ENCODE results near the gene ADAM10.

ADAM10 gene

DNA sequence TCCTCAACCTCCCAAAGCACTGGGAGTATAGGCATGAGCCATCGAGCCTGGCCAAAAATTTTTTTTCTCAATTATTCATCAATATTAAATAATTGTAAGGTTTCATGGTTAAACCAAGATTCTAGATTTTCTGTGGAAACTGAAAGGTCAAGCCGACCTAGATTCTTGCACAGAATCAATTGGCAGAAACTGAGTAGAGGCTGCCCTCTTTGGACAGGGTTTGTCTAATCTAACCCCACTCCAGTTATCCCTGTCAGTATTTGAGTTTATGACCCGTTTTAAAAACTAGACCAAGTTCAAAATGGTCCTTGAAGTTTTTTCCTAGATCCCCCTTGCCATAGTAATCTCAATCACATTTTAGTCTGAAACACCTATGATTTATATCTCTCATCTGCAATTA is 8.6 kb upstream of the ADAM10 start:
- DNase-seq (ENCODE audit: low read depth in 2 of 2): no peak

DNA sequence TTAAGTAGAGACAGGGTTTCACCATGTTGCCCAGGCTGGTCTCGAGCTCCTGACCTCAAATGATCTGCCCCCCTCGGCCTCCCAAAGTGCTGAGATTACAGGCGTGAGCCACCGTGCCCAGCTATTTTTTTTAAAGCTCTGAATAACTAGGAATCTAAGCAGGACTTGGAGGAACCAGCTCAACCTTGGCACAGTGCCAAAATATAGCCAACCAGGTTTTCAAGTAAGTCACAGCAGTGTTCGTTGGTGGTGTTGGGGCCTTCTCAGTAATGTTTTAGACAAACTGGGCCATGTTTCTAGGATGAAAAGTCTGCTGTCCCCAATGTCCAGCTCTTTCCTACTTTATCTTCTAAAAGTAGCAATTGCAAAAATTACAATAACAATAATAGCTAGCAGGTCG is 6.4 kb upstream of the ADAM10 start:
- no peak for DNase-seq (ENCODE audit: low read depth in 2 of 2)

GRCh38 chr15:58755350-58755749 is 5.8 kb upstream of the ADAM10 start:
- no peak for DNase-seq (ENCODE audit: low read depth in 2 of 2)

GRCh38 chr15:58752716-58753115 is 3.2 kb upstream of the ADAM10 start:
- no peak for DNase-seq (ENCODE audit: low read depth in 2 of 2)

DNA sequence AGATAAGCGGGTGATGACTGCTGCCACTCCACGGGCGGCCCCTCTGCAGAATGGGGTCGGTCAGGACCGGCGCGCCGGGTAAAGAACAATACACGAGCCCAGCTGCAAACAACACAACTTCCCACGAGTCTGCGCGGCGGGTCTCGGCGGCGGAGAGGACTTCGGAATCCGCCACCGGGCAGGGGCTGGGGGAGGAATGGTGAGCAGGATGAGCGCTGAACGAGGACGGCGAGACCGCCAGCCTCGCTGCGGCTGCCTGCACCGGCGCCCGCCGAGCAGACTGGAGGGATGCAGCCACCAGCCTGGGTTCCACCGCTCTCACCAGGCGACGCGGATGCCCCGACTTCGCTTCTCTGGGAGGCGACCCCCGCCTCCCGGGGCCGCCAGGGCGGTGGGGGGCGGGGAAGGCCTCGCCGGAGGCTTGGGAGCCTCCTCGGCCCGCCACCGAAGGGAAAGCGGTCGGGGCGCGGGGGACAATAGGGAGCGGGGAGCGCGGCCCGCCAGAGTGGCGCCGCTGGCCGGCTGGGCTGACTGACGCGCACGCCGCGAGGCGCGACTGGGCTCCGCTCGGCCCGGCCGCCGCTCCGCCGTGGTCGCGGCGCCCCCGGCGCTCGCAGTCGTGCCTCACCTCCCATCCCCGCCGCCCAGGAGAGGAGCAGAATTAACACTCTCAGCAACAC is 515 bp downstream of the ADAM10 start:
- peak in 1 of 2 donors; percentile 23 for DNase-seq (ENCODE audit: low read depth in 2 of 2)

DNA sequence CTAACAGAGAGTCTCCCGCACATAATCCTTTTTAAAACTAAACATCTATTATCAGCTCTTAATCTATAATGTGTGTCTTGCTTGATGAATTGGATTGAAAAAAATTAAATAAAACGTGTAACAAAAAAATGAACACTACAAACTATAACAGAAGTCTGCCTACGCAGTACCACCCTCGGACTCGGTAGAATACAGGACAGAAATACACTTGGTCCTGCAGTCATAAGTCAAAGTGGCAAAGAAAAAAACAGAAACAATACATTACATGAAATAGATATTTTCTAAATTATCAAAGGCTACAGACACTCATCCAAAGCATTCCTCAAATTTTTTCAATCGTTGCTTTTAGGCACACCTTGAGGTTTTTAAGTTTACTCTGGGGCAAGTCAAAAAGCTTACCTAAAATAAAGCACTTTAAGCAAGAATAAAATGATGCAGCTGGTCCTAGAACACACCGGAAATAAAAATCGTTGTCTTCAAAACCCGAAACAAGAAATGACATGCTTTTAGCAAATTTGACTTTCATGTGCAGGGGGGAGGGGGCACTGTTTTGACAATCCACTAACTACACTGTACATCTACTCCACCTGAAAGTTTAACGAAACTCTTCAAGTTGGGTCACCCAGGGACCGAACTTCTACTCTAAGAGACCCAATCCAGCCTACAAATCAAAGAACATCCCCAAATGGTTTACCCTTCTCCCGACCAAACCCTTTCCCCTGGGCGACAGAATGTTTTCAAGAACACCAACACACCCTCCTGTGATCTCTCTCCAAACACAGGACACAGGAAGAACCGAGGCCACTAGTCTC is 1.3 kb downstream of the ADAM10 start:
- no peak for DNase-seq (ENCODE audit: low read depth in 2 of 2)

GRCh38 chr15:58746174-58746573 is 3.3 kb downstream of the ADAM10 start:
- DNase-seq (ENCODE audit: low read depth in 2 of 2): no peak

DNA sequence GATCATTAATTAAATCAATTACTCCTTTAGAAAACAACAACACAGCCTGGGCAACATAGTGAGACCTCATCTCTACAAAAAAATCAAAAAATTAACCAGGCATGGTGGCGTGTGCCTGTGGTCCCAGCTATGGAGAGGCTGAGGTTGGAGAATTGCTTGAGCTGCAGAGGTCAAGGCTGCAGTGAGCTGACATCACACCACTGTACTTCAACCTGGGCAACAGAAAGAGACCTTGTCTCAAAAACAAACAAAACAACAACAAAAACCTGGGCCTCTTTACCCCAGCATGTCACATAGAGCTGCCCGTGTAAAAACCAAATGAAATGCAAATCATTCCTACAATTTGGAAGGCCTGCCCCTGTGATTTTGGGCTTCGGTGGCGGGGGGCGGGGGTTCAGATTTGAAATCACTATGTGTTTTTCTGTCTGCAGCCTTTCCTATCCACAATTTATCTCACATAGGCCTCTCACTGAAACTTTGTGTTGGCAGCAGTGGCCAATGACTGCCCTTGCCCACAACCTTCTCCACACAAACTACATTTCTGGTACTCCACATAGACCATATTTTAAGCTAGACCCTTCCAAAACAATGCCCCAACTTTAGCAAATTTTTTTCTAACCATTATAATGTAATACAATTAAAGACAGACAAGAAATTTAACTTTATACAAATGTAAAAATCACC is 6.5 kb downstream of the ADAM10 start:
- DNase-seq (ENCODE audit: low read depth in 2 of 2): no peak

GRCh38 chr15:58742022-58742813 is 7.3 kb downstream of the ADAM10 start:
- no peak for DNase-seq (ENCODE audit: low read depth in 2 of 2)

- no peak for DNase-seq (ENCODE audit: low read depth in 2 of 2)
Observed at GRCh38 chr15:58741032-58741431, 8.5 kb downstream of the ADAM10 start.

GRCh38 chr15:58740436-58740835 is 9.1 kb downstream of the ADAM10 start:
- no peak for DNase-seq (ENCODE audit: low read depth in 2 of 2)

DNA sequence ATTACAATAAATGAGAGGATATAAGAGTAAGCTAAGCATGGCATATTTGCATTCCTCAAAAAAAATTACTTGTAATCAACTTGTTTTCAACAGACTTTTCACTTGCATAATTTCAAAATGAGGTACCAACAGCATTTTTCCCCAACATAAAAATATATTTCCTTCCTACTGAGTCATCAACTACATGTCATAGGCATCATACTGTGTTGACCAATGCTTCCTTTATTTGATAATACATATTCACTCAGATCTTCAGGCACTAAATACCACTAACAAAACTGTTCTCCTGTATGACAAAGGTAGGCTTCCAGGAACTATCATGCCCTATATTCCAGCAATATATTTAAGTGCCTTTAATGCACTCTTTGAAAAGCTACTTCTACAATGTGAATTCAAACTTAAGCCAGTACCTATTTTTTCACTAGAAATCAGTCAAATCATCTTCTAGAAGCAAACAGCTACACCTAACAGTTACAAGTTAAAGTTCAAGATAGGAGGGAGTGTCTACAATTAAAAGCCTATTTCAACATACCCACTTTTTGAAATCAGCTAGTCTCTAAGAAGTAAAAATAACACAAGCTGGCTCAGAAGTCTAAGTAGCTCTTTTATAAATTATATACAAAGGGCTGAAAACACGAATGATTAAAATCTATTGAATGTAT is 11.3 kb downstream of the ADAM10 start:
- no peak for DNase-seq (ENCODE audit: low read depth in 2 of 2)

- DNase-seq (ENCODE audit: low read depth in 2 of 2): no peak
Observed at GRCh38 chr15:58737298-58737697, 12.2 kb downstream of the ADAM10 start.

GRCh38 chr15:58736018-58736643 is 13.4 kb downstream of the ADAM10 start:
- no peak for DNase-seq (ENCODE audit: low read depth in 2 of 2)

DNA sequence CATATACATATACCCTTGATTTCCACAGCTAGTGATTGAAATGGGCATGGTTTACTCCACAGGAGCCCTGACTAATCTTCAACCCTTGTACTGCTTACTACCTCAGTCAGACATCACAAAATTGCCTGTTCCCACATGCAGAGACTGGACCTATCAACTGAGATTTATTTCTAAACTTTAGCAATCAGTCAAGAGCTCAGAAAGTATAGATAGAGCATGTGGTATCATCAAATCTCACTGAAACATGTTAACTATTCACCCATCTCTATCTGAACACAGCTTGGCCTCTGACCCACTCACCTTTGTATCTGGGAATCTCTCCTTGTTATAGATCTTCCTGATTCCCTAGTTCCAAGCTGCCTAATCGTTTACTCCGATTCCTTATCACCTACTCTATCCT is 14.6 kb downstream of the ADAM10 start:
- no peak for DNase-seq (ENCODE audit: low read depth in 2 of 2)

GRCh38 chr15:58732625-58733363 is 16.7 kb downstream of the ADAM10 start:
- DNase-seq (ENCODE audit: low read depth in 2 of 2): no peak

DNA sequence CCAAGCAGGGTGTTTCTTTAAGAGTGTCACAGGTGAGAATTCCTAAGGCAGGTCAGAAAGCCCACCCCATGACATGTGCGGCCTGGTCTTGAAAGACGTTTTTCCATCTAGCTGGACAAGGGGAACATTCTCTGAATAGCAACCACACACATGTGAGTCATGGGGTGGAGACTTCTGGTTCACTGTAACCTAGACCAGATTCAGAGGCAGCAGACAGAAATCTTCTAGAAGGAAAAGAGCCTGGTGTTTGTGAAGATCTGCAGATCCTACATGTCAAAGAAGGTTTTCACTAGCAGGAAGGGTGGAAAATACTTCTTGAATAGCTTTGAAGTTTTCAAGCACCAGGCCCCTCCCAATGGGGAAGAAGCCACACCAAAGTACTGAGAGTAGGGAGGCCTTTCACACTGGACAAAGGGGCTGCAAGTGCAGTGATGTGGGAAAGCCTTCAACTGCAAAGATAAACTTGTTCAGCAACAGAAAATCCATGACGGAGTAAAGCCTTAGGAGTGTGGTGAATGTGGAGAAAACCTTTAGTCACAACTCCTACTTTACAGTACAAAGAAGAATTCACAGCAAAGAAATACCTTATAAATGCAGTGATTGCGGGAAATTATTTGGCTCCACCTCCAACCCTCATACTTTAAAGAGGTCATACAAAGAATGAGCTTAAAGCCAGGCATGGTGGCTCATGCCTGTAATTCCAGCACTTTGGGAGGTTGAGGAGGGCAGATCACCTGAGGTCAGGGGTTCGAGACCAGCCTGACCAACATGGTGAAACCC is 17.6 kb downstream of the ADAM10 start:
- no peak for DNase-seq (ENCODE audit: low read depth in 2 of 2)

GRCh38 chr15:58726867-58727266 is 22.6 kb downstream of the ADAM10 start:
- no peak for DNase-seq (ENCODE audit: low read depth in 2 of 2)

GRCh38 chr15:58724466-58724865 is 25.0 kb downstream of the ADAM10 start:
- DNase-seq (ENCODE audit: low read depth in 2 of 2): no peak

Measured in stimulated activated CD8-positive, alpha-beta memory T cell treated with anti-CD3 and anti-CD28 coated beads, Interleukin-2, amount 100 ng/mL, for 48 hours (primary cell).